Activated gamma-delta T cell (primary cell): ENCODE data around the gene EVL.
"Not testable (repeated sequence)": the region's sequence is repeated elsewhere in the genome, so short reads cannot be mapped to it uniquely, and the experiment has no call there.

Experiments
- DNase-seq: peaks from one replicate; lab custom pipeline; 2025; lab: John Stamatoyannopoulos, UW
- total RNA-seq, 2 donors: gene quantifications; one replicate each; lab custom pipeline; 2026; lab: John Stamatoyannopoulos, UW

EVL gene
- total RNA-seq = 1,020 to 1,187 reads per million in 2 donors

- DNase-seq = no peak
These were observed at the start of gene EVL for GRCh38 chr14:100065111-100065871. Gene EVL (plus strand): TSS chr14:100065422. CDS start chr14:100065501, 79 bp downstream.

DNA sequence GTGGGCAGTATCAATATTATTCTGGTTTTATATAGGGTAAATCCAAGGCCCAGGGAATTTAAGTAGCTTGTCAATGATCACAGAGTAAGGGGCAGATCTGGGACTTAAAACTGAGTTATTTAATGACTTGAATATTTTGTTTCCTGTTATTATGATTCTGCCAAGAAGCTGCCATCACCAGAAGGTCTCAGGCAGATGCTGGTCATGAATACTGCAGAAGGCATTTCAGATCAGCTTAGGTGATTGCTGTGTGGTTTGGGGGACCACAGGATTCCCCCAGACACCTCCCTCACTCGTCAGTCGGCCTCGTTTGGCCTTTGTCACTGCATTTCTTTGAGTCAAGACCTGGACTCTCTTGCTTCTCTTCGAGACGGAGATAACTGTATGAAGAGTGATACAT is 47.7 kb upstream of the EVL start:
- DNase-seq = no peak

DNA sequence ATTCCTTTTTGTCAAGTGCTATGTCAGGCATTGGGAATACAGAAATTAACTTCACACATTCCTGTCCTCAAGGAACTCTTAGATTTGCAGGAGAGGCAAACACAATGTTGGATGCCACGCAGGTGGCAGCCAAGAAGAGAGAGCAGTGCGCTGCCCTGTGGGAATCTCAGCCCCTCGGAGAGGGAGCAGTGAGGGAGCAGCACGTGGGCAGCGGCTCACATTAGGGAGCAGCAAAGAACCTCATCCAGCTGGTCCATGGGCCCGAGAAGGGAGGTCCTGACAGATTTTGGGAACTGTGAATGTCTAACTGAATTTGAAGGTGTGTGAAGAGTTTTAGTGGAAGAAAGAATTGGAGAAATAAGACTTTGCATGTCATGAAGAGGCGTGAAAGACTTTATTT is 47.2 kb upstream of the EVL start:
- DNase-seq = no peak

DNA sequence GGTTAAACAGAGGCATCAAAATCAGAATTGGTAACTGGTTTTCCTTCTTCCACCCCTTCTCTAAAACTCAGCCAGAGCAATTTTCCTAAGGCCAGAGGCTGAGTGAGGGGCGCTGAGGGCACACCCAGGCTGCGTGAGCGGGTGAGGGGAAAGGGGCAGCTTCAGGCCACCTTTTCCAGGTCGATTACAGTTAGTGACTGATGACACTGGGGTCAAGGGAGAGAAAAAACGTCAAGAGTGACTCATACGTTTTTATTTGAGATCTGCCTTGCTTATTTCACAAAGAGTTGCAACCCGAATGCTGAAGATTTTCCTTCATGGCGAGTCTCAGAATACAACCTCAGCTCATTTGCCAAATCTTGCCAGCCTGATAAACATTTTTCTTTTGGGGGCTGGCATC is 46.7 kb upstream of the EVL start:
- no peak for DNase-seq

- DNase-seq = no peak
These were observed 46.0 kb upstream of the EVL start for GRCh38 chr14:100019156-100019744.

DNA sequence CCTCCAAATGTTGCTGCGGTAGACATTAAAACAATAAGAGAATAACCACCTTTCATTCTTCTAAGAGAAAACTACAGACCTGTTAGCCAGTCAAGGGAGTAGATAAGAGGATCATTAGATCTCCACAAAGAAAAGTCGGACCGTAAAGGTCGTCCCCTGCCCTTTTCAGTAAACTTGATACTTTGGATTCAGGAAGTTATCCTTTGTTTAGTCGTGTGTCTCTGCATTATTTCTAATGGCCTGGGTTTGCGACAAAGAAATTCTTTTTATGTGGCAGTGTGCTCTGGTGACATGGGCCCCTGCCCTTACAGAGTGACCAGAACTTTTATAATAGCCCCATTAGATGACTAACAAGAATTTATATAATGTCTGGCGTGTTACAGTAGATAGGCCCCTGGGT is 44.6 kb upstream of the EVL start:
- DNase-seq = no peak

GRCh38 chr14:100022772-100023451 is 42.3 kb upstream of the EVL start:
- DNase-seq = no peak

GRCh38 chr14:100025111-100025510 is 40.1 kb upstream of the EVL start:
- no peak for DNase-seq

DNA sequence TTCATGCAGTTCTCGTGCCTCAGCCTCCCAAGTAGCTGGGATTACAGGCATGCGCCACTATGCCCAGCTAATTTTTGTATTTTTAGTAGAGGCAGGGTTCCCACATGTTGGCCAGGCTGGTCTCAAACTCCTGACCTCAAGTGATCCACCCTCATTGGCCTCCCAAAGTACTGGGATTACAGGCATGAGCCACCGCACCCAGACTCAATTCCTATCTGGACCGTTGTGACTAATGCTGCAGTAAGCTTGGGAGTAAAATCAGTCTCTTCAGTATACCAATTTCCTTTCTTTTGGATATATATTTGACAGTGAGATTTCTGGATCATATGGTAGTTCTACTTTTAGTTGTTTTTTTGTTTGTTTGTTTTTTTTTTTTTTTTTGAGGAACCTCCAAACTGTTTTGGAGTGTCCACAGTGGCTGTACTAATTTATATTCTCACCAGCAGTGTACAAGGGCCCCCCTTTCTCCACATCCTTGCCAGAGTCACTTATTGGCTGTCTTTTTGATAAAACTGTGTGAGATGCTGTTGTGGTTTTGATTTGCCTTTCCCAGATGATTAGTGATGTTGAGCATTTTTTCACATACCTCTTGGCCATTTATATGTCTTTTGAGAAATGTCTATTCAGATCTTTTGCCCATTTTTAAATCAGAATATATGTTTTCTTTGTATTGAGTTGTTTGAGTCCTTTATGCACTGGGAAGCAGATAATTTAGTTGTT is 37.3 kb upstream of the EVL start:
- DNase-seq = no peak

DNA sequence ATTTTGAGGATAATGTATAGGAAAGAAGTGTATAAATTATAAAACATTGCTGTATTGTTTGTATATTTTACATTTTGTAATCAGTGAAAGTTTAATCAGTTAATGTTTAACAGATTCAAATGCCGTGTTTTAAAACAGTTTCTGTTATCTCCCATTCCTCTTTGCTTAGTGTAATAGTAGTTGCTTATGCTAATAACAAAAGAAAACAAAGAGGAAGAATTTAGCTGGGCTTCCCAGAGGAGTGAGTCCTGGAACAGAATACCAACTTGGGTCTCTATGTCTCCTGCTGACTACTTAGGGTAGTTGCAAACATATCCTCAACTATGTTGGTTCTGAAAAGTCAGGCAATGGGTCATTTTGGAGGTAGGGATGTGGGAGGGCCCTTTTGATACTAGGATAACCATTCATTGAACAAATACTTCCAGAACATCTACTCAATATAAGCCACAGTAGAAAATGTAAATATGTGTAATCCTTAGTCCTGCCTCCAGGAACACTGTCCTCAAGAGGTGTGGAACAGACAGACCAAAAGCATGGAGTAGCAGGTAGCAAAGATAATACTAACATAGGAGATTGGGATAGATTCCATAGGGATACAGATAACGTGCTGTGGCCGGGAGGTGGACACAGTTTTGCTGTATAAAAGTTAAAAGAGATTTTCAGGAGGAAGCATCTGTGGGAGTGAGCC is 36.1 kb upstream of the EVL start:
- no peak for DNase-seq

GRCh38 chr14:100030006-100030405 is 35.2 kb upstream of the EVL start:
- DNase-seq = not testable (repeated sequence)

GRCh38 chr14:100030452-100031153 is 34.6 kb upstream of the EVL start:
- no peak for DNase-seq

- DNase-seq = no peak
These were observed 33.5 kb upstream of the EVL start for GRCh38 chr14:100031506-100032281.

DNA sequence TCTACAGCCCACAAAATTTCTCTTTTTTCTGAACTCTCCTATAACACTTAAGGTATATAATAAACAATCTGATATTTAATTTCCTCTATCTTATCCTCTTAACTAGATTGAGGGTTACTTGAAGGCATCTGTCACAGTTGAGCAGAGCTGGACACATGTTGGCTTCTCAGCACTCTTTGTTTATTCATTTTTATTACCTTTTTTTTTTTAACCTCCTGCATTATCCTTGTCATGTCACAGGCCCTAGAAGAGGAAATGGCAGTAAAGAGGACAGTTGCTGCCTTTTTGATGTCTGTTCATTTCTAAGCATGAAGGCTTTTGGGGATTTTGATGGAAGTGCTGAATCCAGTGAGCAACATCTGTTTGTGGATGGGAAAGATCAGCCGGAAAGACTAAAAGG is 32.5 kb upstream of the EVL start:
- DNase-seq = no peak

GRCh38 chr14:100033347-100034075 is 31.7 kb upstream of the EVL start:
- no peak for DNase-seq

- DNase-seq = no peak
These were observed 30.8 kb upstream of the EVL start for GRCh38 chr14:100034468-100034867.

GRCh38 chr14:100034961-100035500 is 30.2 kb upstream of the EVL start:
- no peak for DNase-seq

DNA sequence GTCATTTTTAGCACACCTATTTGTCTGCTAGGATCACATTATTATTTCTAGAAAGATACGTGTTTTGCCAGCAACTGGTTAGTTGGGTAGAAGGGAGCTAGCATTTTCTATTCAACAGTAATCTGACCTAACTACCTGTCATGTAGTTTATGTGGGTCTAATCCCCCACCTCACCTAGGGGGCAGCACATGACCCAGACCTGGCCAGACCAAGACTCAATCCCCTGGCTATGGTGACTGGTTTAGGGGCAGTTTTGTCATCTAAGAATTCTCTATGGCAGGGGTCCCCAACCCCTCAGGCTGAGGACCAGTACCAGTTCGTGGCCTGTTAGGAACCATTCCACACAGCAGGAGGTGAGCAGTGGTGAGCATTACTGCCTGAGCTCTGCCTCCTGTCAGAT is 29.5 kb upstream of the EVL start:
- DNase-seq = no peak

DNA sequence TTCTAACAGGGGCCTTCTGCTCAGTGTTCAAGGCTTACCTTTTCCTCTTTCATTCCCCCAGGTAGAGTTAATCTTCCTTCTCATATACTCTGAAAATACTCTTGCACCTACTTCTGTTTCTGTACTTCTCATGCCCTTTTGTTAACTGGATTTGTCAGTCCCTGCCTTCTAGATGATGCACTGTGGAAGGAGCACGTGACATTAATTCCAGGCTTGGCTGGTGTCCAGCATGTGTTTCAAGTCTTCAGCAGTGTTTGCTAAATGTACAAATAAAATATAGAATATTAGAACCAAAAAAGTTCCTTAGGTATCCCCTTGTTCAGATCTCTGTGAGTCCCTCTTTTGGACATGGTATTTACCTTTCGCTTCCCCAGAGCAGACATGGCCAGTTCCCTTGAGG is 27.9 kb upstream of the EVL start:
- no peak for DNase-seq
